Aorta (tissue), 5 donors: Measurements from ENCODE around the gene DTNB. TPM values are rescaled to one million over a fixed set of nuclear protein-coding genes. Genes with fewer than 3 reads are reported as not detected.

Source experiments
- ATAC-seq: fragments of 200-7000 bp; cut with Tn5 transposase; one replicate; pipeline ENCODE4 v1.9.1; 2022; ENCODE audit warnings: moderate library complexity; ENCODE audit not compliant: low FRiP score
- DNase-seq, 2 donors: peaks; one replicate each; pipeline ENCODE4 v3.0.0-alpha.2; 2020
- H3K27ac ChIP-seq, 2 donors: one replicate each; pipeline ENCODE4 v1.5.1; 2013; ENCODE audit warnings: low read length in 2 of 2, mild to moderate bottlenecking in 2 of 2, moderate library complexity in 2 of 2, control low read depth in 1 of 2, inconsistent platforms in 1 of 2, low read depth in 1 of 2
- H3K27me3 ChIP-seq, 2 donors: one replicate each; pipeline ENCODE4 v1.6.1; 2013; ENCODE audit warnings: control low read depth in 1 of 2, low read length in 1 of 2, mild to moderate bottlenecking in 1 of 2, moderate library complexity in 1 of 2; ENCODE audit not compliant: insufficient read depth in 2 of 2, control insufficient read depth in 1 of 2
- H3K36me3 ChIP-seq, 2 donors: one replicate each; pipeline ENCODE4 v1.6.1; 2013; ENCODE audit warnings: control low read depth in 1 of 2, low read length in 1 of 2, mild to moderate bottlenecking in 1 of 2; ENCODE audit not compliant: insufficient read depth in 2 of 2, control insufficient read depth in 1 of 2
- H3K4me1 ChIP-seq, 2 donors: one replicate each; pipeline ENCODE4 v1.6.1; 2013; ENCODE audit warnings: low read length in 2 of 2, control low read depth in 1 of 2, mild to moderate bottlenecking in 1 of 2, moderate library complexity in 1 of 2; ENCODE audit not compliant: insufficient read depth in 2 of 2, control insufficient read depth in 1 of 2
- H3K4me3 ChIP-seq, 2 donors: one replicate each; pipeline ENCODE4 v1.5.1; 2013; ENCODE audit warnings: low read length in 2 of 2, control low read depth in 1 of 2, mild to moderate bottlenecking in 1 of 2
- H3K9me3 ChIP-seq: one replicate; pipeline ENCODE4 v1.6.1; 2013; ENCODE audit warnings: mild to moderate bottlenecking, low read length; ENCODE audit not compliant: control insufficient read depth
- whole genome bisulfite sequencing, 2 donors: extraction: QIAGEN DNeasy Blood & Tissue Kit; methylation state at CpG; one replicate each; pipeline ENCODE4 v1.1.7; 2013; 5-methylcytosine and 5-hydroxymethylcytosine counted together
- intact Hi-C, 2 donors: fragments of 100-400 bp; cut with DNase I; formaldehyde crosslinking; loops; one replicate each; pipeline versions ENCODE4 v1.14.2 to v1.15.0; 2022
- polyA plus RNA-seq, 2 donors: library from polyadenylated mRNA; stranded (reverse); fragments of 200-250 nt; gene quantifications; one replicate each; pipeline ENCODE4 v1.2.3, GENCODE V29; 2013
- total RNA-seq, 2 donors: library from RNA; stranded (reverse); fragmentation: NEBNext Ultra II Directional; extraction: Animal tissue kit (Norgen Biotek cat#: 25700); gene quantifications; one replicate each; pipeline ENCODE4 v1.2.1, GENCODE V29; 2021
- donor health status: healthy with polysubstance abuse.
- donor health status: Bipolar disorder and iron deficiency.
- donor health status: DM: no; HTN: no; CAD: no.
- donor health status: DM: no; HTN: no; CAD: no.
- donor health status: DM: yes; HTN: yes; CAD: no.

The DTNB gene
- total and polyA plus RNA-seq, 4 donors: 14.7 to 33.7 (median 17.1) TPM

- Histone ChIP-seq H3K9me3 (no peaks in the 10 kb centered on the region), H3K4me1 (no peaks in the 10 kb centered on the region), H3K4me3 (no peak overlapping the region), H3K27ac (no peak overlapping the region), H3K27me3 (no peaks in the 10 kb centered on the region), H3K36me3 (no peaks in the 10 kb centered on the region)
- WGBS, 2 donors: 79 to 88% methylated on average over 4 of the region's 4 CpGs
- no peak for ATAC-seq
- intact Hi-C loops: no loop called here
- DNase-seq: no peak
Observed at GRCh38 chr2:25481381-25482300, 191.7 kb downstream of the DTNB start.

DNA sequence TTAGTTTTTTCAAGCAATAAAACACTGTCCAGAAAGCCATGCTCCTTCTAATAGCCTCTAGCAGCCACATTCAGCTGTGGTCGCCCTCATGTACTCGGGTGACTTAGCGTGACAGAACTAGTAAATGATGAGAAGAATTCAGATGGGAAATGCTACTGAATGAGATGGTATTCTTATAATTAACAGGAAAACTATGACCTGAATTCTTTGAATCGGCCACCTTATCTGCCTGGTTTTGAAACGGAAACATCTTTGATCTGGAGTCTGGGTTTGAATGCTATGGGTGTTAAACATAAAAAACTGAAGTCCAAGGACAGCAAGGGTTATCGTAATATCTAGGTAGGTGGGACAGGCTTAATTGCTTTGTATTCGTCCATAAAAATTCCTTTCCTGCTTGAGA, 192.8 kb downstream of the DTNB start:
- no peak overlapping the region for H3K4me3 ChIP-seq
- no peak for DNase-seq
- ATAC-seq: no peak
- WGBS, 2 donors: 94 to 97% methylated on average over 7 of the region's 7 CpGs
- H3K9me3 ChIP-seq: no peaks in the 10 kb centered on the region
- H3K4me1 ChIP-seq: no peaks in the 10 kb centered on the region
- intact Hi-C loops: no loop called here
- H3K27ac ChIP-seq: no peak overlapping the region
- no peaks in the 10 kb centered on the region for H3K27me3 ChIP-seq
- H3K36me3 ChIP-seq: no peaks in the 10 kb centered on the region

DNA sequence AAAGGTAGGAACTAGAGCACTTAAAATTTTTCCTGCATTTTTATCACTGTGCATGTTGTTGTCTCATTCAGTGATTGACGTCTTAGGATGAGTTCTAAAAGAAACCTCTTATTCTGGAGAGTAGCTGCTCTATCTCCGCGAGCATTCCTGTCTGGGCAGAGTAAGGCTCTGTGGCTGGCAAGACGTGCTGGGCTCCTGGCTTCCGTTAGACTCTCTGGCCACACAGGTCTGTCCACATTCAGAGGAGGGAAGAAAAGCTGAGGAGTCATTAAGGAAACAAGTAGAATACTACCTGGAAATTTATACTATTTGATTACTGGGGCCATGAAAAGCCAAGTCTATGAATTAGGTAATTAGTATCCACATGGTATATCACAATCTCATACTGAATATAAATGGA, 193.6 kb downstream of the DTNB start:
- peaks cover 2% of the 10 kb centered on the region for H3K9me3 ChIP-seq
- no peak overlapping the region for H3K27ac ChIP-seq
- WGBS, 2 donors: 90 to 94% methylated on average over 5 of the region's 5 CpGs
- intact Hi-C loops: no loop called here
- H3K36me3 ChIP-seq: no peaks in the 10 kb centered on the region
- ATAC-seq (no peak), DNase-seq (no peak)
- H3K4me1 ChIP-seq: no peaks in the 10 kb centered on the region
- H3K4me3 ChIP-seq: no peak overlapping the region
- no peaks in the 10 kb centered on the region for H3K27me3 ChIP-seq

GRCh38 chr2:25478736-25479135, 194.6 kb downstream of the DTNB start:
- Histone ChIP-seq H3K27ac (no peak overlapping the region), H3K4me3 (no peak overlapping the region), H3K27me3 (no peaks in the 10 kb centered on the region), H3K9me3 (peaks cover 2% of the 10 kb centered on the region), H3K36me3 (no peaks in the 10 kb centered on the region), H3K4me1 (no peaks in the 10 kb centered on the region)
- ATAC-seq (no peak), DNase-seq (no peak)
- 89 to 90% methylated on average over 11 of the region's 11 CpGs for WGBS, 2 donors
- intact Hi-C loops: no loop called here

DNA sequence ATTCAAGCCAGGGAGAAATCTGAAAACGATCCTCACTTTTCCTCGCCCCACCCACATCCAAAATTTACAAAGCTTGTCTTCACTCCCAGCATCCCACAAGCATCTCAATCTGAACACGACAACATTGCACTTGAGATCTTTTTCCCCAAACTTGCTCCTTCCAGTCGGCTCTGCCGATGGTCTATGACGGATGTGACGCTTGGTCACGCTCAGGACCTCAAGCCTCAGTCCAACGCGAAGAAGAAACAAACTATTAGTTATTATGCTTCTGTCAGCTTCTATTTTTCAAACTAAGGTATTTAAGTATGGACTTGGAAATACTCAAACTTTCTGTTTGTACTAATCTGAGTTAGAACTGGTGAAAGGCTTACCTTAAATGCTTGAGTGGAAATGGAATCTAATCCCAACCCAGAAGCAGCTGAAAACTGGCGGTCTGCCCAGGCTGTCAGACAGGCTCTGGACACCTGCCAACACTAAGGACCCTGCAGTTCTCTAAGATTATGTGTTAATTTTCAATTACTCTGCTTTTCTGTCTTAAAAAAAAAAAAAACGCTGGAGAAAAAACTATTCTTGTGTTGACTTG, 199.5 kb downstream of the DTNB start:
- H3K27ac ChIP-seq: no peak overlapping the region
- no peaks in the 10 kb centered on the region for H3K27me3 ChIP-seq
- intact Hi-C loops: no loop called here
- peaks cover 0 to 3% of the 10 kb centered on the region in 2 donors for H3K4me1 ChIP-seq
- no peak overlapping the region for H3K4me3 ChIP-seq
- DNase-seq (no peak), ATAC-seq (no peak)
- WGBS, 2 donors: 16 to 20% methylated on average over 12 of the region's 12 CpGs
- peaks cover 2% of the 10 kb centered on the region for H3K9me3 ChIP-seq
- no peaks in the 10 kb centered on the region for H3K36me3 ChIP-seq

DNA sequence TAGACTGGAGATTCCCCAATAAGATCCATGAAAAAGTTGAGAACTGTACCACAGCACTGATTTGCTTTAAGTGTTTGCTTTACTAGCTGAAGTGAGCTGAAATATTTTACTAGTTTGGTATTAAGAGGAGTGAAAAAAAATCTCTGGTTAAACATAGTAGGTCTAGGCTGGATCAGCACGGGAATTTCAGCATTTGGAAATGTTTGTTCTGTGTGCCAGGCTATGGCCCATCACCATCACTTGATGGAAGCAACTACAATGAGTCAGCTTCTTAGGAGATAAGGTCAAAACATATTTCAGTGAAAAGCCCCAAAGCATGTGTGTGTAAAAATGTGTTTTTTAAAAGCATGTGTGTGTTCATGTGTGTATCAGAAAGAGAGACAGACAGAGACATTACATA, 200.2 kb downstream of the DTNB start:
- intact Hi-C loops: no loop called here
- DNase-seq: no peak
- WGBS, 2 donors: 15 to 21% methylated on average over 1 of the region's 1 CpG
- H3K9me3 ChIP-seq: peaks cover 2% of the 10 kb centered on the region
- H3K4me1 ChIP-seq: peaks cover 0 to 3% of the 10 kb centered on the region in 2 donors
- no peak overlapping the region for H3K4me3 ChIP-seq
- no peak for ATAC-seq
- H3K27ac ChIP-seq: no peak overlapping the region
- no peaks in the 10 kb centered on the region for H3K36me3 ChIP-seq
- no peaks in the 10 kb centered on the region for H3K27me3 ChIP-seq

DNA sequence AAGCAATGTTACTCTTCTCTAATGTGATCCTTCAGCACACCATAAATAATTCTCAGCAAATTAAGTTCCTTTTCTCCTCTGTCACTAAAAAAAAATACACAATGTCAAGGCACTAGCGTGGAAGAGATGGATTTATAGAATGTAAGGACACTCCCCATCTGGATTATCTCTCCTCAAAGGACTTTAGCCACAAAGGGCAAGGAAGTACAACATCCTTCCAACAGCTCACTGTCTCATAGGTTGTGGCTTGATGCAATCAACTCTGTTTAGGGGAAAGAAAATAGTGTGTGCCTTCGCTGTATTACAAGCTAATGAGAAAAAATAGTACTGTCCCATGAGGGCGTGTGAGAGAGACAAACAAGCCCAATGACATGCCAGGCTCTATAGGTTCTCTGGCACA, 202.6 kb downstream of the DTNB start:
- DNase-seq (no peak), ATAC-seq (no peak)
- intact Hi-C loops: no loop called here
- Histone ChIP-seq H3K36me3 (no peaks in the 10 kb centered on the region), H3K4me1 (peaks cover 0 to 3% of the 10 kb centered on the region in 2 donors), H3K27ac (no peak overlapping the region), H3K27me3 (no peaks in the 10 kb centered on the region), H3K9me3 (peaks cover 2% of the 10 kb centered on the region), H3K4me3 (no peak overlapping the region)
- WGBS, 2 donors: 96 to 97% methylated on average over 3 of the region's 3 CpGs

DNA sequence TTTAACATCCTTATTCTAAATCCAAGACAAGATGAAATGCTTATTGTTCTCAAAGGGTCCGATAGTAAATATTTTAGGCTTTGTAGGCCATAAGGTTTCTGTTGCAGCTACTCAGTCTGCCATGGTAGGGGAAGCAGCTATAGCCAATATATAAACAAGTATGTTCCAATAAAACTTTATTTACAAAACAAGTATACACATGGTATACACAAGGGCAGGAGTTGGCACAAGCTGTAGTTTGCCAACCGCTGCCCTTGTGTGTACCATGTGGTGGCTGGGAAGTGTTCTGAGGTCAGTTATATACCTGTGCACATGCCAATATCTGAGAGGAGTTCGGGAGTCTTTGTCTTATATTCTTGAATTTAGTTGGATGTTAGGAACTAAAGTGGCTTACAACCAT, 205.6 kb downstream of the DTNB start:
- intact Hi-C loops: no loop called here
- DNase-seq: no peak
- Histone ChIP-seq H3K36me3 (no peaks in the 10 kb centered on the region), H3K27ac (no peak overlapping the region), H3K4me1 (no peaks in the 10 kb centered on the region), H3K4me3 (no peak overlapping the region), H3K9me3 (no peaks in the 10 kb centered on the region), H3K27me3 (no peaks in the 10 kb centered on the region)
- WGBS, 2 donors: 96 to 97% methylated on average over 3 of the region's 3 CpGs
- ATAC-seq: no peak

DNA sequence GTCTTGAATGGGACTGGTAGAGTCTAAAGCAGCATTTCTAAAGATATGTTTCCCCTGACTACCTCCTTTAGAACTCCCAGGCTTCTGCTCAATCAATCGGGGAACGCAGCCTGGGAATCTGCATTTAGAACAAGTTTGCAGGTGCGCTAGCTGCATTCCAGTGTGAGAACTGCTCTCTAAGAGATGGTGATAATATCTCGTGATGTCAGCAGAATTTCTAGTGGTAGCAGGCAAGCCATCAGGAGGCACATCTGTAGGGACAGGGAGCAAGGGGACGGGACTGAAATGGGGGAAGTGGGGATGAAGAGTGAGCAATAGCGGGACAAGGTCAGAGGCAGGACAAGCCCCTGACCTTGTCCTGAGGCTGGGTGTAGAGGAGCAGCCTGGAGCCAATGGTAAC, 211.4 kb downstream of the DTNB start:
- no peak for ATAC-seq
- intact Hi-C loops: no loop called here
- 98 to 99% methylated on average over 6 of the region's 6 CpGs for WGBS, 2 donors

More for the DNA sequence above, 211.4 kb downstream of the DTNB start:
- Histone ChIP-seq H3K4me1 (no peaks in the 10 kb centered on the region), H3K27ac (no peak overlapping the region), H3K4me3 (no peak overlapping the region), H3K36me3 (no peaks in the 10 kb centered on the region), H3K27me3 (no peaks in the 10 kb centered on the region), H3K9me3 (no peaks in the 10 kb centered on the region)
- no peak for DNase-seq
